ENCODE results near the gene FKBP1A.

Gene FKBP1A

DNA sequence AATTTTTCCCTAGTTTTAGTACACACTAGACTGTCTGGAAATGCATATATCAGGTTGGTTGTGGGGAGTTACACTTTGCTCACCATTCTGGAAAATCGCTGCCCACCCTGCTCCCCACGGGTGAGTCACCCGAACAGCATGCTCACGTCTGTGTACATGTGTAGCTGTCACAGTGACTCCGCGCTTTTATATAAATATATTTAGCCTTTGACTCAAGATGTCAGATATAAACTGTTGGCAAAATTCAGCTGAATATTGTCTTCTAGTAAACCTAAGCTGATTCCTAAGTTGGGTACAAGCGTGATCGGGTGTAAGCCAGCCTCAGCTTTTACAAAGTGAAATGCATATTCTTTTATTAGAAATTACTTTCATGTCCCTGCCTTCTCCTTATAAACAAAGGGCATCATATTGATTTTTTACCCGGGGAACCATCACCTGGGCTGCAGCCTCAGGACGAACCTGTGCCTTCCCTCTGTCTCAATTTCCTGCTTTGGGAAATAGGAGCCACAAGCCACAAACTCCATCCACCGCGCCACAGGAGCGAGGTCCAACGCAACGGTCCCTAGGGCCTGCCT lies 68.2 kb downstream of the FKBP1A start:
- no peak for DNase-seq (ENCODE audit: insufficient read length, low spot score)
- no peak for TF ChIP-seq POU2F2 (IDR thresholded peaks at IDR 0.05; ENCODE audit: low read depth, low read length)
- TF ChIP-seq PAX5 (IDR thresholded peaks at IDR 0.05; ENCODE audit: insufficient read depth, low read length, severe bottlenecking): no peak
- TF ChIP-seq TAF1 (IDR thresholded peaks at IDR 0.05; ENCODE audit: low read depth, low read length): no peak
- no peak for TF ChIP-seq SPI1 (IDR thresholded peaks at IDR 0.05; ENCODE audit: low read depth, low read length)
- TF ChIP-seq POLR2A (IDR thresholded peaks at IDR 0.05; ENCODE audit: low read depth, low read length): no peak
- TF ChIP-seq POLR2AphosphoS5 (IDR thresholded peaks at IDR 0.05; ENCODE audit: low read depth, low read length): no peak

DNA sequence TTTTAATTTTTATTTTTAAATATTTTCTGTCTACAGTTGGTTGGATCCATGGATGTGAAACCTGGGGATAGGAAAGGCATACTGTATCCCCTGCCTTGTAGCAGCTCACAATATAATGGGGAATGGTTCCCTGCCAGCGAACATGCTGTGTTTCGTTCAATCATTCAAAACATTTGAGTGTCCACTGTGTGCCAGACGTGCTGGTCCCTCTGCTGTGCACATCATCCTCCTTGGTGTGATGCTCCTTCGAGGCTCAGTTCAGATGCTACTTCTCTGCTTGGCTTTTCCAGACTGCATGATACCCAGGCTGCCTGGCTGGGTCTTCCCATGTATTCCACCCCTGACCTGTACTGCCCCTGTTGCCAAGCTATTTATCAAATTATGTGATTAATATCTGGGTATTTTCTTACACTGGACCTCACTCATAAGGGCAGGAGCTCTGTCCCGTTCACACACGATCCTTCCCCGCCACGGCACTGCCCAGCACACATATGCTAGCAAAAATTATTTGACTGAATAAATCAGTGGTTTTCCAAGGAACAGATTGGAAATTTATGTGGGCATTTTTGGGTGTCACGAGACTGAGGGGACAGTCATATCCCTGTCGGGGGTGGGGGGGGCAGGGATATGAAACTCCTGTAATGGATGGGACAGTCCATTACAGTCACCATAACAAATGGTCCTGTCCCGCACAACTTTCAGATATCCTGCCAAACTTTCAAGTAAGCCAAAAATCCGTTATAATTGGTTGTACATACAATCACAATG lies 68.8 kb downstream of the FKBP1A start:
- no peak for DNase-seq (ENCODE audit: insufficient read length, low spot score)
- FAIRE-seq: peak; percentile 28

More for the DNA sequence above, 68.2 kb downstream of the FKBP1A start:
- peak; percentile 52 for FAIRE-seq

DNA sequence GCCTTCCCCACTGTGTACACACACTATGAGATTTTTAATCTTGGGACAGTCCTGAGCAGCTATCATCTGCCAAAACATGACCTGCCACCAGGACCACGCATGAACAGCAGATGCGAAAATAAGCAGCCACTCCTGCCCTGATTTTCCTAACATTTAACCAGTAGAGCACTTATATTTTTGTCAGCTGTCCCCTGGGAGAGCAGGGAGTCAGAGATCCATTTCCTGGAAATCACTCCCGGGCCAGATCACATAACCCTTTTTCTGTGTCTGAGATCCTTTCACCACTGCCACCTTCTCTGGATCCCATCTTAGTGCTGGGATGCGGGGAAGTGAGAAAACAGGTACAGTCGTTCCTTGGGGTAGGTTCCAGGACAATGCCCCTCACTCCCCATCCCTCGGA lies 69.6 kb downstream of the FKBP1A start:
- no peak for FAIRE-seq
- DNase-seq (ENCODE audit: insufficient read length, low spot score): no peak
- TF ChIP-seq SPI1 (IDR thresholded peaks at IDR 0.05; ENCODE audit: low read depth, low read length): no peak
- no peak for TF ChIP-seq POLR2AphosphoS5 (IDR thresholded peaks at IDR 0.05; ENCODE audit: low read depth, low read length)
- no peak for TF ChIP-seq TAF1 (IDR thresholded peaks at IDR 0.05; ENCODE audit: low read depth, low read length)
- no peak for TF ChIP-seq PAX5 (IDR thresholded peaks at IDR 0.05; ENCODE audit: insufficient read depth, low read length, severe bottlenecking)
- TF ChIP-seq POU2F2 (IDR thresholded peaks at IDR 0.05; ENCODE audit: low read depth, low read length): no peak
- TF ChIP-seq POLR2A (IDR thresholded peaks at IDR 0.05; ENCODE audit: low read depth, low read length): no peak

More for the DNA sequence above, 68.8 kb downstream of the FKBP1A start:
- TF ChIP-seq POLR2A (IDR thresholded peaks at IDR 0.05; ENCODE audit: low read depth, low read length): no peak
- TF ChIP-seq POLR2AphosphoS5 (IDR thresholded peaks at IDR 0.05; ENCODE audit: low read depth, low read length): no peak
- TF ChIP-seq TAF1 (IDR thresholded peaks at IDR 0.05; ENCODE audit: low read depth, low read length): no peak
- TF ChIP-seq POU2F2 (IDR thresholded peaks at IDR 0.05; ENCODE audit: low read depth, low read length): no peak
- TF ChIP-seq PAX5 (IDR thresholded peaks at IDR 0.05; ENCODE audit: insufficient read depth, low read length, severe bottlenecking): no peak
- TF ChIP-seq SPI1 (IDR thresholded peaks at IDR 0.05; ENCODE audit: low read depth, low read length): no peak

DNA sequence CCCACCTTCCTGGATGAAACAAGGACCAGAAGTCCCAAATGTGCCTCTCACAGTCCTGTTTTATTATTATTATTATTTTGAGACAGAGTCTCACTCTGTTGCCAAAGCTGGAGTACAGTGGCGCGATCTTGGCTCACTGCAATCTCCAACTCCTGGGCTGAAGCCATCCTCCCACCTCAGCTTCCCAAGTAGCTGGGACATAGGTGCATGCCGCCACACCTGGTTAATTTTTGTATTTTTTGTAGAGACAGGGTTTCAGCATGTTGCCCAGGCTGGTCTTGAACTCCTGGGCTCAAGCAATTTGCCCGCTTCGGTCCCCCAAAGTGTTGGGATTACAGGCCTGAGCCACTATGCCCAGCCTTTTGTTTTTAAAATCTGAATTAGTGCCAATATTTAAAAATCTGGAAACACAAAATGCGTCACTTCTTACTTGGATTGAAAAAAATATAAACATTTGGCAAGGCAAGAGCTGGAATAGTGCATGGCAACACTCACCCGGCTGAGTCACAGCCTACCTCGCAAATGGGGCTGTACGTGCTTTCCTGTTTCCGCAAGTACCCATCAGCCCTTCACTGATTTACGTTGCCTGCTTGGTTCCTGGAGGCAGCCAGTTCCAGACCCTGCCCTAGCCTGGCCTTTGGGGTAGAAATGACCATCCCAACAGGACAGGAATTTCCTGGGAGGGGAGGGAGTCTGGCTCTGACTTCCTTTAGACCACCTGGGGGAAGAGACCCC lies 70.2 kb downstream of the FKBP1A start:
- FAIRE-seq (no peak), DNase-seq (ENCODE audit: insufficient read length, low spot score) (no peak)
- TF ChIP-seq POLR2A (IDR thresholded peaks at IDR 0.05; ENCODE audit: low read depth, low read length) (no peak), TAF1 (IDR thresholded peaks at IDR 0.05; ENCODE audit: low read depth, low read length) (no peak), POLR2AphosphoS5 (IDR thresholded peaks at IDR 0.05; ENCODE audit: low read depth, low read length) (no peak), PAX5 (IDR thresholded peaks at IDR 0.05; ENCODE audit: insufficient read depth, low read length, severe bottlenecking) (no peak), POU2F2 (IDR thresholded peaks at IDR 0.05; ENCODE audit: low read depth, low read length) (no peak), SPI1 (IDR thresholded peaks at IDR 0.05; ENCODE audit: low read depth, low read length) (no peak)

DNA sequence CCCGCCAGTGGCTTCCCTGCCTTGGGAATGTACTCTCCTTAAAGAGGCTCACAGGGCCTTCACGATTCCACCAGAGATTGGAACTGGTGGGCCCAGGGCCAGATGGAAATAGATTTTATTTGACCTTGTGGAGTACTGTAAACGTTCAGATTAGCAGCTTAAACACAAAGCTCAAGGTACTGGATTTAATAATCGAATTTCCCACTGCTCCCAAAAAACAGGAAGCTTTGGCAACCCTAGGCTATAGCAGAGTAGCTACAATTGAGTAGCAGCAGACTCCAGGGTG lies 71.3 kb downstream of the FKBP1A start:
- DNase-seq (ENCODE audit: insufficient read length, low spot score) (no peak), FAIRE-seq (no peak)
- TF ChIP-seq POU2F2 (IDR thresholded peaks at IDR 0.05; ENCODE audit: low read depth, low read length) (no peak), POLR2AphosphoS5 (IDR thresholded peaks at IDR 0.05; ENCODE audit: low read depth, low read length) (no peak), TAF1 (IDR thresholded peaks at IDR 0.05; ENCODE audit: low read depth, low read length) (no peak), POLR2A (IDR thresholded peaks at IDR 0.05; ENCODE audit: low read depth, low read length) (no peak), SPI1 (IDR thresholded peaks at IDR 0.05; ENCODE audit: low read depth, low read length) (no peak), PAX5 (IDR thresholded peaks at IDR 0.05; ENCODE audit: insufficient read depth, low read length, severe bottlenecking) (no peak)

DNA sequence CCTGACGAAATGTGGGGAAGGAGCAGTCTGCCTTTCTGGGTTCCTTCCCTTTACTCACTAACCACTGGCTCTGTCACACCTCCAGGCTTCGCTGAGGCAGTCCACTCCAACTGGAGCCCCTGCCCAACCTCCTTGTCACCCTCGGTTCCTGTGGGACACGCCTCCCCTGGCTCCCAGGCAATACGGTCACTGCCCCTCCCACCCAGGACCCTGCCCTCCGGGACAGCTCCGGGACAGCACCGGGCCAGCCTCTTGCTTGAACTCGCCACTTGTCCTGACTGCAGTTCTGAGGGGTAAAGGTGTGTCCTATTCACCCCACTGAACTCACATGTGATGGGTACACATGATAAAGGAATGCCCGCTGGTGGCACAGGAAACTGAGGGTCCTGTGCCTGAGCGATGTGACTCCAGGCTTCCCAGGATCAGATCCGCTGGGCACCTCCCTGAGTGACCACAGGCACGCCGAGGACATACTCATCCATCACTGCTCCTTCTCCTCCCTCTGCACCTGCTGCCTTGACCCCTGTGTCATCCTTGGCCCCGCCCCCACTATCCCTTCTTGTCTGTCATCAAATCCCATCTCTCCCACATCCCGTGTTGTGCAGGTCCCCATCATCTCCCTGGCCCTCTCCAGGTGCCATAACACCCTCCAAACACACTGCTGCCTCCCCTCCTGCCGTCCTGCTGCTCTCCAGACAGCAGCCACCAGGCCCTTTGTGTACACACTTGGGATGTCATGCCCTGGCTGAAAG lies 71.8 kb downstream of the FKBP1A start:
- FAIRE-seq (no peak), DNase-seq (ENCODE audit: insufficient read length, low spot score) (no peak)
- TF ChIP-seq SPI1 (IDR thresholded peaks at IDR 0.05; ENCODE audit: low read depth, low read length) (no peak), POU2F2 (IDR thresholded peaks at IDR 0.05; ENCODE audit: low read depth, low read length) (no peak)

DNA sequence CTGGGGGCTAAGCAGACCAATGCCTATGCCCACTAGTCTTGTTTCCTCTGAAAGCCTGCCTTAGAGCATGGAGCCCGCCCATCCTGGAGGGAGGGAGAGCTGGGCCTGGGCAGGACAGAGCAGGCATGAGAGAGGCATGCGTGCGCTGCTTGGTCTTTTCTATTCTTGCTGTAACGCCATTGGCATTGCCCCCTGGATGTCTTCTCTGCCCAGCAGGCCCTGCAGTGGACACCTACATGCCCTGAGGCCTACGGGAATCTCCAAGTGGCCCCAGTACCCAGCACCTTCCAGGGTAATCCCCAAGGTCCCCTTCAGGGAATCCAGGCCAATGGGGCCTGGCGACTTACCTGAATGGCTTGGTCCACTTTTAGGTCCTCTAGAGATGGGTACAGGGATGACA lies 72.8 kb downstream of the FKBP1A start:
- no peak for DNase-seq (ENCODE audit: insufficient read length, low spot score)
- FAIRE-seq: no peak
- TF ChIP-seq PAX5 (IDR thresholded peaks at IDR 0.05; ENCODE audit: insufficient read depth, low read length, severe bottlenecking): no peak

DNA sequence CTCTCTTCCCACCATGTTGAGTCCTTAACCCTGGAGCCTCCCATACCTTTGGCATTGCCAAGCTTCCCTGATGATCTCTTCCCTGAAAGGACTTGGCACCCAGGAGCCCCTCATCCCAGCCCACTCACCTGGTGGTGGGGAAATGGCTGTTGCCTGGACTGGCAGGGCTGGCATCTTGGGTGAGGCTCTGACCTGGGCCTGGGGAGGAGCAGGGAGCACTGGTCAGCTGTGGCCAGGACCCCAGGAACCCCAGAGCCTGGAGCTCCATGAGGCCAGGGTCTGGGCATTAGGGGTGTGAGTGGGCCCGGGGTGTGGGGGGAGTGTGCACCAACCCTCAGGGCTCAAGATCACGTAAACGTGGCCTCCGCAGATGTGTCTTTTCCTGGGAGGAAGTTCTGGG lies 73.4 kb downstream of the FKBP1A start:
- DNase-seq (ENCODE audit: insufficient read length, low spot score) (no peak), FAIRE-seq (no peak)
- no peak for TF ChIP-seq TAF1 (IDR thresholded peaks at IDR 0.05; ENCODE audit: low read depth, low read length)
- TF ChIP-seq POLR2AphosphoS5 (IDR thresholded peaks at IDR 0.05; ENCODE audit: low read depth, low read length): no peak
- TF ChIP-seq SPI1 (IDR thresholded peaks at IDR 0.05; ENCODE audit: low read depth, low read length): no peak
- TF ChIP-seq POU2F2 (IDR thresholded peaks at IDR 0.05; ENCODE audit: low read depth, low read length): no peak
- no peak for TF ChIP-seq PAX5 (IDR thresholded peaks at IDR 0.05; ENCODE audit: insufficient read depth, low read length, severe bottlenecking)
- no peak for TF ChIP-seq POLR2A (IDR thresholded peaks at IDR 0.05; ENCODE audit: low read depth, low read length)

DNA sequence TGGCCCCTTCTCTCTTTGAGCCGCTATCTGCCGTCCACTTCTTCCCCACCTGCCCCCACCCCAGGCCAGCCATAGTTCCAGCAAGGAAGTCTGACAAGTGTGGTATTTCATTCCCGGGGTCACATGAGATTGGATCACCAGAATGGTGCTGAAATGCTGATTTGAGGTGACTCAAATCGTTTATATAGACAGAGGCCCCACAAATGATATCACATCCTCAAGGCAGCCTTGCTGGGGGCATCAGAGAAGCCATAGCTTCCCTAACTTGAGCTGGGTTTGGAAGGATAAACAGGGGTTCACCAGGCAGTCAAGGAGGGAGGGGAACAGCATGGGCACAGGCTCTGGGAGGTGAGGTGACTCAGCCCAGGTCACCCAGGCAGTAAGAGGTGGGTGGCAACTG lies 73.8 kb downstream of the FKBP1A start:
- no peak for TF ChIP-seq TAF1 (IDR thresholded peaks at IDR 0.05; ENCODE audit: low read depth, low read length)
- TF ChIP-seq POLR2A (IDR thresholded peaks at IDR 0.05; ENCODE audit: low read depth, low read length): no peak
- no peak for TF ChIP-seq SPI1 (IDR thresholded peaks at IDR 0.05; ENCODE audit: low read depth, low read length)
- no peak for TF ChIP-seq POLR2AphosphoS5 (IDR thresholded peaks at IDR 0.05; ENCODE audit: low read depth, low read length)
- TF ChIP-seq POU2F2 (IDR thresholded peaks at IDR 0.05; ENCODE audit: low read depth, low read length): no peak
- no peak for TF ChIP-seq PAX5 (IDR thresholded peaks at IDR 0.05; ENCODE audit: insufficient read depth, low read length, severe bottlenecking)
- FAIRE-seq: no peak
- DNase-seq (ENCODE audit: insufficient read length, low spot score): no peak

All from GM12891 (cell line).